ENCODE results near the gene COL18A1.

Gene COL18A1

DNA sequence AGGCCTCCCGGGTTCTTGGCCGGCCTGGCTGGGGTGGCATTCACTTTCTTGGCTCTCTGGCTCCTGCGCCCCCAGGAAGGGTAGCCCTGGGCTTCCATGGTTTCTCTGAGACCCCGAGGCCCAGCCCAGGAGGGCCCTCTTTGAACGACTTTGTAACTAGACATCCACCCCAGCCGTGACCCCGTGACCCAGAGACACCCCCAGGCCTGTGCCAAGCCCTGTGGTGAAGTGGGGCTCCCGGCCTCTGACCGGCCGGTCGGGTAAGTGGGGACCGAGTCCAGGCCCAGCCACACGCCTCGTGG, 64.0 kb downstream of the COL18A1 start:
- no peak for DNase-seq (ENCODE audit: low spot score)

GRCh38 chr21:45469273-45470086, 64.5 kb downstream of the COL18A1 start:
- DNase-seq (ENCODE audit: low spot score), result no peak

DNA sequence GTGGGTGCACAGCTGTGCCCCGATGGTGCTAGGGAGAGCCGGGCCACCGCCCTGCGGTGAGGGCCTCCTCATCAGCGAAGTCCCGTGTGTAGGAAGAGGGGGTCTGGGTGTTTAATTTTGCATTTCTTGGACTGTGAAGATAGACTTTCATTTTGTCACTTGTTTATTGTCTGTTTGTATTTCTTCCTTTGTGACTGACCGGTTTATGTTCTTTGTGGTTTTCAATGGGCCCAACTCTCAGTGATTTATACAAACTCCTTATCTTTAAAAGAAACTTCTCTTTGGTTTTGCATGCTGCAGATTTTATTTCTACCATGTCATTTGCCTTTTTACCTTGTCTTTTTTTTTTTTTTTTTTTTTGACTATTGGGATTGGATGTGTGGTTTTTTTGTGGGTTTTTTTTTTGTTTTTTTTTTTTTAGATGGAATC, 65.1 kb downstream of the COL18A1 start:
- no peak for DNase-seq (ENCODE audit: low spot score)

GRCh38 chr21:45470773-45471524, 66.0 kb downstream of the COL18A1 start:
- peak; percentile 62 for DNase-seq (ENCODE audit: low spot score)

DNA sequence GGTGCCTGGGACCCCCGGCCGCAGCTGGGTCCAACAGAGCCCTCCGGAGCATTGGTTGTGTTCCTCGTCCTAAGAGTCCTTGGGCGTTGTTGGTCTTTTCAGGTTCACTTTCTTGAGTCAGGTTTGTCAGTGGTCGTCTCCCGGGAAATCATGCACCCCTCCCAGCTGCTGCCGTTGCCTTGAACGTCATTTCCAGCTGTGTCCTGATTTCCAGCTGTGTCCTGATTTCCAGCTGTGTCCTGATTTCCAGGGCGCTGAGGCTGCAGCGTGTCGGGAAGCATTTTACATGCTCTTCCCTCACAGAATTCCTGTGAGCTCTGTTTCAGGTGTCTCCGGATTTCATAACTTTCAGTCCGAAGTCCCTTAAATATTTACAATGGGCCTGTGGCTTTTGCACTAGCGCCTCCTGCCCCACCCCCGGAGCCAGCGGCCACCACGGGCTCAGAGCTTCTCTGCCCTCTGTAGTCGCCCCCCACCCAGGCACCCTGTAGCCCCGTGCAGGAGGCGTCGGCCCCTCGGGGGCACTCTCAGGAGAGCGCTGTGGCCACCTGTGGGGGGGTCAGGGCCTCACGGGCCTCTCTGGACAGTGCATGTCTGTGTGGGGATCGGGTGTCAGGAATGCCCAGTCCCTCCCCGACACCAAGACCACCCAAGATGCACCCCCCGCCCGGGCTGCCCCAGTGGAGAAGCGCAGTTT, 66.7 kb downstream of the COL18A1 start:
- DNase-seq (ENCODE audit: low spot score), result no peak

DNA sequence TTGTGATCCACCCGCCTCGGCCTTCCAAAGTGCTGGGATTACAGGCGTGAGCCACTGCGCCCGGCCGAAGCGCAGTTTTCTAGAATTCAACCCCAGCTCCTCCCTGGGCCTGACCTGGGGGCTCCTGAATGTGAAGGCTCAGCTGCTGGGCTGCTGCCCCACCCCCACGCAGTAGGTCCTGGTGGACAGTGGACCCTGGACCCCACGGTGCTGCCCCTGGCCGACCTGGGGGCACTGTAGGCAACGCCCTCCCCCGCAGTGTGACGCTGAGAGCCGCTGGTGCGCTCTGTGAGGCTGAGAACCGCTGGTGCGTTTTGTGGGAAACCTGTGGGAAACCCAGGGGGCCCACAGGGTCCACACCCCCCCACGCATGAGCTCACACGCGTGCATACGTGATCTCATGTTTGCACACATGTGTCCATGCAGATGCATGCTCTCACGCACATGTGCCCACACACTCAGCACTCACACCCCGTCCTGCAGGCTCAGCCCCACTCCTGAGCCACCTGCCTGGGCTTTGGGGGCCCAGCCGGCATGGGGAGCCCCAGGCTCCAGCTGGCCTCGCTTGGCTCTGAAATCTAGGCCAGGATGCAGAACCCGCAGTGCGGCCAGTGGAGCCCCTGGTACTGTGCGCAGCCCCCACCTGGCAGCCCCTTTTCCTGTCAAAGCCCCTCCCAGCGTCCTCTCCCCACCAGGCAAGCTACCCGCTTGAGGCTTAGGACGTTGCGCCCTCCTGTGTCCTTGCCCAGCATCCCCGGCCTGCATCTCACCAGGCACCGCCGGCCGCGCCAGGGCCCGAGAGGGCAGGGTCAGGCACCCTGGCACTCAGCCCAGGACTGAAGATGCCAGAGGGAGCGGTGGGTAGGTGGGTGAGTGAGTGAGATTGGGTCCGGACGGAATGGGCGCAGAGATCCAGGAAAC, 67.7 kb downstream of the COL18A1 start:
- DNase-seq (ENCODE audit: low spot score), result no peak

DNA sequence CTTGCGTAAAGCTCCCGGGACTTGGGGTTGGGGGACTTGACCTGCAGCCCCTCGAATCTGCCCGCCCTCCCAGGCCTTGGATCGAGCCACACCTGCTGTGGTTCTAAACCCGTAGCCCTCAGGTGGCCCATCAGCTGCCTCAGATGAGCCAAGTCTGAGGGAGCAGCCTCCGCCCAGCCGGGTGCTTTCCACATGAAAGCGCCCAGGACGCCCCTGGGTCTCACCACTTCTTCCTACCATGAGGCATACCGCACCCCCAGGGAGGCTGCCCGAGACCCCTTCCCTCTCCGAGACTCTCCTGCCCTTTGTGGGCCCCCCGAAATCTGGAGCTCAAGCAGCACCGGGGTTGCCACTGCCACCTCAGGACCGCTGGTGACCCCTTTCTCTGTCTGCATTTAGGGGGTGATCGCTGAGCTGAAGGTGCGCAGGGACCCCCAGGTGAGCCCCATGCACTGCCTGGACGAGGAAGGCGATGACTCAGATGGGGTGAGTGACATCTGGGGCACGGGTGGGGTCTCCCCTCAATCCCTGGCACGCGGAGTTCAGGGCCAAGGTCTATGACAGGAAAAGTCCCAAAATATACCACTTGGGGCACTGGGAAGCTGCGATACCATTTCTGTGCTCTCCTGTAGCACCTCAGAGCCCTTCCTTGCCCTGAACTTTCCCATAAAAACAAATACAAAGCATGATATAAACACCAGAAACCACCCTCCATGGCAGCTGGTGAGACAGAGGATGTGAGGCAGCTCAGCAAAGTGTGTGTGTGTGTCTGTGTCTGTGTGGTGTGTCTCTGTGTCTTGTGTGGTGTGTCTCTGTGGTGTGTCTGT, 68.7 kb downstream of the COL18A1 start:
- no peak for DNase-seq (ENCODE audit: low spot score)

DNA sequence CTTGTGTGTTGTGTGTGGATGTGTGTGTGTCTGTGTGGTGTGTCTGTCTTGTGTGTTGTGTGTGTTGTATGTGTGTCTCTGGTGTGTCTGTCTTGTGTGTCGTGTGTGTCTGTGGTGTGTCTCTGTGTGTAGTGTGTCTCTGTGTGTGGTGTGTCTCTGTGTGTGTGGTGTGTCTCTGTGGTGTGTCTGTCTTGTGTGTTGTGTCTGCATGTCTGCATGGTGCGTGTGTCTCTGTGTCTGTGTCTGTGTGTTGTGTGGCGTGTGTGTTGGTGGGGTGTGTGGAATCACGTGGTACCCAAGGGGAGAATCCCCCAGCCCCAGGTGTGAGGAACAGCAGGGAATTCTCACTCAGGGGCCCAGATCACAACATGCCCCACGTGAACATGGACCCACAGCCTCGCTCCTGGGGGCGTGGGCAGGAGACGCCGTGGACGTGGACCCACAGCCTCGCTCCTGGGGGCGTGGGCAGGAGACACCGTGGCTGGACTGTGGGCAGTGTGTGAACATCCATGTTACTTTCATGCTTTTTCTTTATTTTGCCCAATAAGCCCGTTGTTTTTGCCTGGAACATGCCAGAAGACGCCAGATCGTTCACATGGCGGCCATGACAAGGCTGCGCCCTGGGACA, 69.5 kb downstream of the COL18A1 start:
- no peak for DNase-seq (ENCODE audit: low spot score)

DNA sequence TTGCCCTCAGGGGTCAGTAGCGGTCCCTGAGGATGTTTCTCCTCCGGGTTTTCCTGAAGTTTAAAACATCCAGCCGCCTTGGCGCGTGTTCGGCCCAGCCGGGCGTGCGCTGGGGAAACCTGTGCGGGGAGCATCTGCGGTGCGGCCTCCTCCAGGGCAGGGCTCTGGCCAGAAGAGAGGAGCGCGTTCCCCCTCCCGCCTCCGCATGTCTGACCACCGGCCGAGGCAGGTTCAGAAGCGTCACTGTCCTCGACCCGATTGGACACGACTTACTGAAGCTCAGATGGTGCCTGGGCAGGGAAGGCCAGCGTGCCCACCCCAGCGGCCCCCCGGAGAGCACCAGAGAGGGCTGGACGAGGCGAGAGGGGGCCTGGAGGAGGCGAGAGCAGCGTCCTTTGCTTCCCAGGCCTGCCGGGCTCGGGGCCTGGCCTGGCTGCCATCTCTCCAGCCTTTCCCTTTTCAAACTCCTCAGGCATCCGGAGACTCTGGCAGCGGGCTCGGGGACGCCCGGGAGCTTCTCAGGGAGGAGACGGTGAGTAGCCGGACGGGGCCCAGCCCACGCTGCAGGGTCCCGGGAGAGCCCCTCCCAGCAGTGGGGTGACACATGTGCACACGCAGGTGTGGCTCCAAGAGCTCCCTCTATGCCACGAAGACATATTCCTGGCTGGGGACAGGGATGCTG, 70.2 kb downstream of the COL18A1 start:
- DNase-seq (ENCODE audit: low spot score), result no peak

DNA sequence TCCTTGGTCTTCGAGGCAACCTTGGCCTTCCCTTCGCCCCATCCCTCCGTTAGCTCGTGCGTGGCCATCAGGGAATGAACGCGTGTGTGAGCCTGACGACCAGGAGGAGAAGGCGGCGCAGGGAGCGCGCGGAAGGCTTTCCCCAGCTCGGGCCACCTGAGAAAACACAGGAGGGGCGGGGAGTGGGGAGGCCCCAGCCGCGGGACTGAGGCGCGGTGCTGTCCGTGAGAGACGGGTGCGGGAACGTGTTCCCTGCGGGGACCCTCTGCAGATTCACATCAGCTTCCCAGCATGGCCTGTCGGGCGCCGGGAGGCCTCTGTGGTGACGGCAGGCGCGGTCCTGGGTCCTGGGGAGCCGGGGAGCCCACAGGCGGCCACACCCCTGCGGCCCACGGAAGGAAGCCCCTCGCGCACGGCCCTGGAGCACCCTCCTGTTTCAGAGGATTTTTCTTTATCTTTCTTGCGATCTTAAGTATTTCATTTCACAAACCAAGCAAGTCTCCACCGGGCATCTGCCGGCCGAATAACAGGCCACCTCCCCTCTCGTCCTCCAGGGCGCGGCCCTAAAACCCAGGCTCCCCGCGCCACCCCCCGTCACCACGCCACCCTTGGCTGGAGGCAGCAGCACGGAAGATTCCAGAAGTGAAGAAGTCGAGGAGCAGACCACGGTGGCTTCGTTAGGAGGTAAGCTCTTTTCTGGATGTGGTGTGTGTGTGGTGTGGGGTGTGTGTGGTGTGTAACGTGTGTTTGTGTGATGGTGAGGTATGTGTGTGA, 71.0 kb downstream of the COL18A1 start:
- no peak for DNase-seq (ENCODE audit: low spot score)

DNA sequence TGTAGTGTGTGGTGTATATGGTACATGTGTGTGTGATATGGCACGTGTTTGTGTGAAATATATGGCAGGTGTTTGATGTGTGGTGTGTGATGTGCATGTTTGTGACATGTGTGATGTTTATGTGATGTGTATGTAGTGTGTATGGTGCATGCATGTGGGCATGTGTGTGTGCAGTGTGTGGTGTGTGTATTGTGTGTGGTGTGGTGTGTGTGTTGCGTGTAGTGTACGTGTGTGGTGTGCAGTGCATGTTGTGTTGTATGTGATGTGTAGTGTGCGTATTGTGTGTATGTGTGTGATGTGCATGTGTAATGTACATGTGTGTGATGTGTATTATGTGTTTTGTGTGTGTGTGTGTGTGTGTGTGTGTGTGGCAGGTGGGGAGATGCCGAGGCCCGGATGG, 71.6 kb downstream of the COL18A1 start:
- DNase-seq (ENCODE audit: low spot score), result no peak

DNA sequence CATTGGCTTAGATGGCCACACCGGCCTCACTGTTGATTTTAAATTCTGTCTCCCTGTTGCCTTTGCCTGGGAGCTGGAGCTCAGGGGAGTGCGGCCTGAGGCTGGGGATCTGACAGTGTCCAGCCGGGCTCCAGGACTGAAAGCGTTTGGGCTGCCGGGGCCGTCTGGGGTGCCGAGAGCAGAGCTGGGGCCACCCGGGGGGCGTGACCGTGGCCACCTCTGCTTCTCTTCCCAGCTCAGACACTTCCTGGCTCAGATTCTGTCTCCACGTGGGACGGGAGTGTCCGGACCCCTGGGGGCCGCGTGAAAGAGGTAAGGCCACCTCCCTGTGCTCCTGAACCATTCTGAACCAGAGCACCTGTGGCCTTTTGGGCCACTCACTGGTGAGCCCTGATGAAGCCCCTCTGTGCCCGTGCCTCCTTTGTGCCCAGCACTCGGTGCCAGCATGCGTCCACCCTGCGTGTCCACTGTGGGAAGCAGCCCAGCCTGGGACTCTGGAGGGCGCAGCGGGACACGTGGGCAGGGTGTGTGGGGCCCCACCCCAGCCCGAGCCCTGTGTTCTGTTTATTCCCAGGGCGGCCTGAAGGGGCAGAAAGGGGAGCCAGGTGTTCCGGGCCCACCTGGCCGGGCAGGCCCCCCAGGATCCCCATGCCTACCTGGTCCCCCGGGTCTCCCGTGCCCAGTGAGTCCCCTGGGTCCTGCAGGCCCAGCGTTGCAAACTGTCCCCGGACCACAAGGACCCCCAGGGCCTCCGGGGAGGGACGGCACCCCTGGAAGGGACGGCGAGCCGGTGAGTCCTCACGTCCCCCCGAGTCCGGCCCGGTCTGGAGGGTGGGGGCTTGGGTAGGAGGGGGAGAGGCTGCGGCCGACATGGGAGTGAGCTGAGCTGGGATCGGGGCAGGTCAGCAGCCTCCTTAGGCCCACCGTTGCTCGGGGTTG, 72.5 kb downstream of the COL18A1 start:
- no peak for DNase-seq (ENCODE audit: low spot score)

GRCh38 chr21:45478115-45478801, 73.3 kb downstream of the COL18A1 start:
- DNase-seq (ENCODE audit: low spot score), result no peak

GRCh38 chr21:45478816-45479669, 74.1 kb downstream of the COL18A1 start:
- no peak for DNase-seq (ENCODE audit: low spot score)

DNA sequence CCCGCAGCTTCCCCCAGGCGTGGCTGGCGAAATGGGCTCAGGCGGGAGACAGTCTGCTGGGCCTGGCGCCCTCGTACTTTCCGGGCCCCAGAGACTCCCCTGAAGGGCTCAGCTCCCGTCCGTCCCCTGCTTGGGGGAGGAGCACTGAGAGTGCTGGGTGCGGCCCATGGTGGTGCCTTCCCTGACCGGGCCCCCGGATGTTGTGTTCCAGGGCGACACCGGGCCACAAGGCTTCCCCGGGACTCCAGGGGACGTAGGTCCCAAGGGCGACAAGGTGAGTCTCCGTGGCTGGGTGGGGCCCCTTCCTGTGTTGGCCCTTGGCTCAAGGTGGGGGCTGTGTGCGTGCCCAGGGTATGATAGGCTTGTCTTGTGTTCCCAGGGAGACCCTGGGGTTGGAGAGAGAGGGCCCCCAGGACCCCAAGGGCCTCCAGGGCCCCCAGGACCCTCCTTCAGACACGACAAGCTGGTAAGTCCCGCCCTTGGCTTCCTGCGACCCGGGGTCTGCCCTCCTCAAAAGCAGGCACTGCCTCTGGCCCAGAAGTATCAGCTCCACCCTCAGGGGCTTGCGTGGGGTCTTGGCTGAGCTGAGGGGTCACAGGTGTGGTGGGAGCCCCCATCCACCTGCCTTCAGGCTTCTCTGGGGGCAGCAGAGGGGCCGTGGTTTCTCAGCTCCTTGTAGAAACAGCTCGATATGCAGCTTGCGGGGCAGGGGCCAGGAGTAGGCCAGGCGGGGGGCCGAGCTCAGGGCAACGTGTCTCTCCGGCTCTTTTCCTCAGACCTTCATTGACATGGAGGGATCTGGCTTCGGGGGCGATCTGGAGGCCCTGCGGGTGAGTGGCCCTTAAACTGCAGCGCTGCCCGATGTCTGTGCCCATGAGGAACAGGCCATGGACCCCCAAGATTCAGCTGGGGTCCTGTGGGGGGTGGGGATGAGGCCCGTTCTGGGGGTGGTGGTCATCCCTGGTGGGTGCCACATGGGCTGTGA, 75.0 kb downstream of the COL18A1 start:
- DNase-seq (ENCODE audit: low spot score), result no peak

Measured in SW480 (cell line).